ENCODE measurements around the gene VAV2.

The VAV2 gene

DNA sequence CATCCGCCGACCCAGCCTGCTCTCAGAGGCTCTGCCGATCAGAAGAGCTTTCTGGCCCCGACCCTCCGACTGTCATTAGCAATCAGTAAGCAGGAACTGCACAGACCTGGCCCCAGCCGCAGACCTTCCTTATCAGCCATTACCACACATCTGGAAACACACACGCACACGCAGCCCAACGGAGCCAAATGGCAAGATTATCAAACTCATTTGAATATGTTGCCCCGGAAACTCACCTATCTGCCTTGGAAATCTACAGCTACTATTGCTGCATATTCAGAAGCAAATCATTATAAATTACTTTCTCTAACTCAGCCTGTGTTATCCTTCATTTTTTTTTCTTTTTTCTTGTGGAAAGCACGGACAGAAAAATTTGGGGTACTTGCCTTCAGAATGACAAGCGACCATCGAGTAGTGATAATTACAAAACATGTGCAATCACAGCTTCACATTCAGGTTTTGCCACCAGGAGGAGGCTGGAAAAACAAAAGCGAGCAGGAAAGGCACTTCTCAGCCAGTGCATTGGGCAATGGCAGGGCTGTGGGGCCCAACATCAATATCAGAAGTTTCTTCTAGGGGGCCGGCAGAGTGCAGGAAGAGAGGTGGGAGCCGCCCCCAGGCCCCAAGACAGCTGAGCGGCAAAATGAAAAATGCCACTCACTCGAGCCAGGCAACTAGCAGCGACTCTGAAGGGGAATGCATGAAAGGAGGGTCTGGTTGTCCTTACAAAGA is 122.3 kb downstream of the VAV2 start:
- H3K79me2 ChIP-seq (ENCODE audit: control insufficient read depth, insufficient read depth, low read length, poor library complexity): peaks cover 44% of the 10 kb centered on the region
- peaks cover 9 to 17% of the 10 kb centered on the region in 2 experiments for H3K36me3 ChIP-seq (ENCODE audit: control insufficient read depth in 1 of 2, insufficient read depth in 2 of 2, low read length in 2 of 2)
- H2AK5ac ChIP-seq (ENCODE audit: low read length): peak overlapping the region; percentile 20
- no peaks in the 10 kb centered on the region for H3K27me3 ChIP-seq (ENCODE audit: insufficient read depth, low read length)
- H3K9ac ChIP-seq (ENCODE audit: low read length): no peak overlapping the region
- H2BK5ac ChIP-seq (ENCODE audit: low read depth, low read length, poor library complexity): peak overlapping the region; percentile 35
- peak overlapping the region; percentile 37 for H3K14ac ChIP-seq (ENCODE audit: low read length)
- H3K4me2 ChIP-seq (ENCODE audit: low read length): peak overlapping the region; percentile 8
- peak overlapping the region; percentile 70 for H4K91ac ChIP-seq (ENCODE audit: low read depth, low read length)
- peaks cover 58% of the 10 kb centered on the region for H3K79me1 ChIP-seq (ENCODE audit: low read length)
- H4K8ac ChIP-seq (ENCODE audit: low read depth, low read length): no peak overlapping the region
- peak overlapping the region; percentile 35 for H2BK120ac ChIP-seq (ENCODE audit: insufficient read depth, low read length, poor library complexity)
- H2BK12ac ChIP-seq (ENCODE audit: low read length): peak overlapping the region; percentile 72
- H3K4me1 ChIP-seq (ENCODE audit: control insufficient read depth in 1 of 2, insufficient read depth in 2 of 2, low read length in 2 of 2): peaks cover 38 to 50% of the 10 kb centered on the region in 2 experiments
- H4K12ac ChIP-seq (ENCODE audit: low read depth, low read length): no peak overlapping the region
- WGBS (ENCODE audit: extremely low coverage, insufficient coverage, insufficient read length): no CpG with 5 or more reads among the region's 19 CpGs
- no peak overlapping the region for H3K23ac ChIP-seq (ENCODE audit: low read length)
- H3K27ac ChIP-seq (ENCODE audit: low read depth, low read length): peak overlapping the region; percentile 71
- H3K9me3 ChIP-seq (ENCODE audit: insufficient read depth, low read depth, low read length): peaks cover 5% of the 10 kb centered on the region
- DNase-seq: peak in 1 of 2 donors; percentile 34
- peak overlapping the region; percentile 46 for H3K18ac ChIP-seq (ENCODE audit: low read length)
- no peak overlapping the region for H3K4me3 ChIP-seq (ENCODE audit: low read depth, low read length)
- peak overlapping the region; percentile 53 for H3K4ac ChIP-seq (ENCODE audit: low read depth, low read length)
- no peak overlapping the region for H2AFZ ChIP-seq (ENCODE audit: insufficient read depth, low read length, poor library complexity)

DNA sequence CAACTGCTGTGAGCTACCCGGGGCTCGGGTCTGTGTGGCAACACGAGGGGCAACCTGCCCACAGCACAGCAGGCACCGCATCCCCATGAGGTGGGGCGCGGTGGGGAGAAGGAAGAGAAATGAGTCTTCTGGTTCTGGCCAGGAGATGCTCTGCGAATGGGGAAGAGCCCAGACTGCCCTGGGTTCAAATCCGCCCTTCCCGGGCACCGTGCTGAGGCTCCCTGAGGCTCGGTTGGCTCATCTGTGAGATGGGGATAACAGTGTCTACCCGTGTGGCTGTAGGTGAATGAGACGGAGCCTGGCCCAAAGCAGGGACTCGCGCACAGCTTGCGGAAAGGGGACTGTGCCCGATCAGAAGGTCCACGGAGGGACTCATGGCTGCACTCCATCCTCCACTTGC is 123.9 kb downstream of the VAV2 start:
- Histone ChIP-seq H3K27ac (ENCODE audit: low read depth, low read length) (no peak overlapping the region), H2BK5ac (ENCODE audit: low read depth, low read length, poor library complexity) (no peak overlapping the region), H3K4me1 (ENCODE audit: control insufficient read depth in 1 of 2, insufficient read depth in 2 of 2, low read length in 2 of 2) (peaks cover 44 to 56% of the 10 kb centered on the region in 2 experiments), H3K23ac (ENCODE audit: low read length) (no peak overlapping the region), H3K36me3 (ENCODE audit: control insufficient read depth in 1 of 2, insufficient read depth in 2 of 2, low read length in 2 of 2) (peaks cover 14 to 21% of the 10 kb centered on the region in 2 experiments), H3K4me3 (ENCODE audit: low read depth, low read length) (no peak overlapping the region), H3K4ac (ENCODE audit: low read depth, low read length) (peak overlapping the region; percentile 71), H3K9ac (ENCODE audit: low read length) (no peak overlapping the region), H2BK120ac (ENCODE audit: insufficient read depth, low read length, poor library complexity) (peak overlapping the region; percentile 20), H3K9me3 (ENCODE audit: insufficient read depth, low read depth, low read length) (peaks cover 5% of the 10 kb centered on the region), H3K18ac (ENCODE audit: low read length) (peak overlapping the region; percentile 15), H2AK5ac (ENCODE audit: low read length) (no peak overlapping the region), H4K12ac (ENCODE audit: low read depth, low read length) (no peak overlapping the region), H3K79me1 (ENCODE audit: low read length) (peaks cover 59% of the 10 kb centered on the region), H3K27me3 (ENCODE audit: insufficient read depth, low read length) (no peaks in the 10 kb centered on the region), H2BK12ac (ENCODE audit: low read length) (peak overlapping the region; percentile 30), H2AFZ (ENCODE audit: insufficient read depth, low read length, poor library complexity) (no peak overlapping the region), H3K14ac (ENCODE audit: low read length) (no peak overlapping the region), H3K79me2 (ENCODE audit: control insufficient read depth, insufficient read depth, low read length, poor library complexity) (peaks cover 50% of the 10 kb centered on the region), H4K8ac (ENCODE audit: low read depth, low read length) (no peak overlapping the region), H4K91ac (ENCODE audit: low read depth, low read length) (peak overlapping the region; percentile 56), H3K4me2 (ENCODE audit: low read length) (no peak overlapping the region)
- no CpG with 5 or more reads among the region's 18 CpGs for WGBS (ENCODE audit: extremely low coverage, insufficient coverage, insufficient read length)
- DNase-seq: no peak

DNA sequence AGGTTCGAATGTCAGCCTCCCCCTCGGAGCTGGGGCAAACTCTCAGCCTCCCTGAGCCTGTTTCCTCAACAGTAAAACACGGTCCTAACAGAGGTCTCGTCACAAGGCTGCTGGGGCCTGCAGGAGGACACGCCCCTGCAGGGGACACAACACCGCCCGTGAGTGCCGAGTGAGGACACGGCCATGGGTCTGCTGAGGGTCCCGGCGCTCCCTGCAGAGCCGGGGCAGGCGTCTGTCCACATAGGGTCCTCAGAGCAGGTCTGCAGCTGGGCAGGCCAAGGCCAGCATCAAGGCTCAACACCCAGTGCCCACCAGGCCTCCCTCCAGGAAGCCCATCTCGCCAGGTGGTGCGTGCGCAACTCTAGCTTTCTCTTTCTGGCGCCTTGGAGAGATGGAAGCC is 125.2 kb downstream of the VAV2 start:
- H3K4ac ChIP-seq (ENCODE audit: low read depth, low read length): peak overlapping the region; percentile 29
- peak overlapping the region; percentile 76 for H3K18ac ChIP-seq (ENCODE audit: low read length)
- no CpG with 5 or more reads among the region's 17 CpGs for WGBS (ENCODE audit: extremely low coverage, insufficient coverage, insufficient read length)
- no peak overlapping the region for H2AFZ ChIP-seq (ENCODE audit: insufficient read depth, low read length, poor library complexity)
- H2AK5ac ChIP-seq (ENCODE audit: low read length): peak overlapping the region; percentile 38
- H3K9me3 ChIP-seq (ENCODE audit: insufficient read depth, low read depth, low read length): peaks cover 3% of the 10 kb centered on the region
- H3K4me2 ChIP-seq (ENCODE audit: low read length): no peak overlapping the region
- peak overlapping the region; percentile 50 for H4K91ac ChIP-seq (ENCODE audit: low read depth, low read length)
- H4K12ac ChIP-seq (ENCODE audit: low read depth, low read length): no peak overlapping the region
- peak overlapping the region; percentile 18 for H3K14ac ChIP-seq (ENCODE audit: low read length)
- H2BK12ac ChIP-seq (ENCODE audit: low read length): peak overlapping the region; percentile 56
- H3K4me3 ChIP-seq (ENCODE audit: low read depth, low read length): no peak overlapping the region
- H4K8ac ChIP-seq (ENCODE audit: low read depth, low read length): no peak overlapping the region
- no peak overlapping the region for H3K9ac ChIP-seq (ENCODE audit: low read length)
- peaks cover 58% of the 10 kb centered on the region for H3K79me1 ChIP-seq (ENCODE audit: low read length)
- H2BK5ac ChIP-seq (ENCODE audit: low read depth, low read length, poor library complexity): peak overlapping the region; percentile 2
- peak overlapping the region; percentile 17 for H2BK120ac ChIP-seq (ENCODE audit: insufficient read depth, low read length, poor library complexity)
- H3K36me3 ChIP-seq (ENCODE audit: control insufficient read depth in 1 of 2, insufficient read depth in 2 of 2, low read length in 2 of 2): peaks cover 20 to 22% of the 10 kb centered on the region in 2 experiments
- no peak overlapping the region for H3K27ac ChIP-seq (ENCODE audit: low read depth, low read length)
- no peak overlapping the region for H3K23ac ChIP-seq (ENCODE audit: low read length)
- H3K27me3 ChIP-seq (ENCODE audit: insufficient read depth, low read length): no peaks in the 10 kb centered on the region
- peaks cover 42 to 58% of the 10 kb centered on the region in 2 experiments for H3K4me1 ChIP-seq (ENCODE audit: control insufficient read depth in 1 of 2, insufficient read depth in 2 of 2, low read length in 2 of 2)
- peaks cover 47% of the 10 kb centered on the region for H3K79me2 ChIP-seq (ENCODE audit: control insufficient read depth, insufficient read depth, low read length, poor library complexity)
- no peak for DNase-seq

DNA sequence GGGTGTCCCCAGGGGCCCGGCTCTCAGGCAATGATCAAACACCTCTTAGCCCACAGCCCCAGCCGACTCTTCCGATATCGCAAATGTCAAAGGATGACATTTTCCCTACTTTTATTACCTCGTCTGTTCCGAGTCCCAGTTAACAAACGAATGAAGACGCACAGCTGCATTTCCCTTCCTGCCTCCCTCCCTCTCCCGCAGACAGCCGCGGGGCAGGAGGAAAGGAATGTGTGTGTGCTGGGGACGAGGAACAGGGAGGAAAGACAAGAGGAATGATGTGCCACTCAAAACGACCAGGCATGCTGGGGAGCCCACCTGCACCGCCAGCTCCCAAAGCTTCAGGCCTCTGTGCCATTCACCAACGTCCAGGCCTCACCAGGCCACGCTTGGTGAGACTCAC is 128.1 kb downstream of the VAV2 start:
- H3K79me1 ChIP-seq (ENCODE audit: low read length): peaks cover 47% of the 10 kb centered on the region
- H3K4me1 ChIP-seq (ENCODE audit: control insufficient read depth in 1 of 2, insufficient read depth in 2 of 2, low read length in 2 of 2): peaks cover 28 to 41% of the 10 kb centered on the region in 2 experiments
- H2AFZ ChIP-seq (ENCODE audit: insufficient read depth, low read length, poor library complexity): peak overlapping the region; percentile 14
- H3K4ac ChIP-seq (ENCODE audit: low read depth, low read length): peak overlapping the region; percentile 85
- H3K27ac ChIP-seq (ENCODE audit: low read depth, low read length): peak overlapping the region; percentile 91
- no CpG with 5 or more reads among the region's 16 CpGs for WGBS (ENCODE audit: extremely low coverage, insufficient coverage, insufficient read length)
- H2BK12ac ChIP-seq (ENCODE audit: low read length): peak overlapping the region; percentile 89
- no peak overlapping the region for H3K23ac ChIP-seq (ENCODE audit: low read length)
- peak overlapping the region; percentile 87 for H2BK120ac ChIP-seq (ENCODE audit: insufficient read depth, low read length, poor library complexity)
- no peak overlapping the region for H3K9ac ChIP-seq (ENCODE audit: low read length)
- H3K9me3 ChIP-seq (ENCODE audit: insufficient read depth, low read depth, low read length): peaks cover 3% of the 10 kb centered on the region
- peak overlapping the region; percentile 60 for H4K8ac ChIP-seq (ENCODE audit: low read depth, low read length)
- peaks cover 40% of the 10 kb centered on the region for H3K79me2 ChIP-seq (ENCODE audit: control insufficient read depth, insufficient read depth, low read length, poor library complexity)
- peak; percentile 78 to 90 for DNase-seq
- H3K18ac ChIP-seq (ENCODE audit: low read length): peak overlapping the region; percentile 88
- H3K27me3 ChIP-seq (ENCODE audit: insufficient read depth, low read length): no peaks in the 10 kb centered on the region
- H3K4me2 ChIP-seq (ENCODE audit: low read length): peak overlapping the region; percentile 10
- H4K91ac ChIP-seq (ENCODE audit: low read depth, low read length): peak overlapping the region; percentile 93
- H3K36me3 ChIP-seq (ENCODE audit: control insufficient read depth in 1 of 2, insufficient read depth in 2 of 2, low read length in 2 of 2): peaks cover 33 to 37% of the 10 kb centered on the region in 2 experiments
- H3K14ac ChIP-seq (ENCODE audit: low read length): peak overlapping the region; percentile 83
- peak overlapping the region; percentile 4 for H4K12ac ChIP-seq (ENCODE audit: low read depth, low read length)
- H2AK5ac ChIP-seq (ENCODE audit: low read length): peak overlapping the region; percentile 95
- H2BK5ac ChIP-seq (ENCODE audit: low read depth, low read length, poor library complexity): peak overlapping the region; percentile 79
- H3K4me3 ChIP-seq (ENCODE audit: low read depth, low read length): no peak overlapping the region
